Fibroblast of pulmonary artery (primary cell): ENCODE data around the gene HMG20A.
A peak's percentile ranks its signal among the peaks of the same experiment; 100 is the strongest.

Experiments used
- DNase-seq: peaks from one replicate; pipeline ENCODE4 v3.0.0-alpha.2; 2010; ENCODE audit warnings: low read depth
- H3K4me3 ChIP-seq: replicated peaks from 2 replicates; pipeline ENCODE4 v1.5.1; 2011; ENCODE audit warnings: low read depth, mild to moderate bottlenecking, control low read depth, low read length, moderate library complexity
- TF ChIP-seq, protein P1 (sequence below): IDR thresholded peaks from 2 replicates; pipeline ENCODE4 v1.5.1; 2011; ENCODE audit warnings: mild to moderate bottlenecking, control low read depth, low read length, inconsistent platforms; ENCODE audit errors: missing control alignments

HMG20A gene

DNA sequence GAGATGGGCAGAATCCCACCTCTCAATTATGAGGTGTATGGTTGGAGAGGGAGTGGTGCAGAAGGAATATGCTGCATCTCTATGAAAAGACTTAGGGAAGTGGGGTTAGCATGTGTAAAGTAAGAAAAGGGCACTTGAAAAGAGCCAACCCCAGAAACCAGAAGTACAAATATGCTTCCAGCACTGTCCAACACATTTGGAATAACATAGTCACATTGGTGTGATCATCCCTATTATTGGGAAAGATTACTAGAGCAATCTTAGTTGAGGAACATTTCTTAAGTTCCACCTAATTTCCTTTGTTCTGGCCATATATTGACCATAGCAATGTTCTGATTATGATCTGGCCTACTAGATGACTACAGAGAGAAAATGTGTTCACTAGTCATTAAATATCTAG, 34.3 kb downstream of the HMG20A start:
- DNase-seq, result no peak
- H3K4me3 ChIP-seq, result no peak overlapping the region
- TF ChIP-seq, protein P1, sequence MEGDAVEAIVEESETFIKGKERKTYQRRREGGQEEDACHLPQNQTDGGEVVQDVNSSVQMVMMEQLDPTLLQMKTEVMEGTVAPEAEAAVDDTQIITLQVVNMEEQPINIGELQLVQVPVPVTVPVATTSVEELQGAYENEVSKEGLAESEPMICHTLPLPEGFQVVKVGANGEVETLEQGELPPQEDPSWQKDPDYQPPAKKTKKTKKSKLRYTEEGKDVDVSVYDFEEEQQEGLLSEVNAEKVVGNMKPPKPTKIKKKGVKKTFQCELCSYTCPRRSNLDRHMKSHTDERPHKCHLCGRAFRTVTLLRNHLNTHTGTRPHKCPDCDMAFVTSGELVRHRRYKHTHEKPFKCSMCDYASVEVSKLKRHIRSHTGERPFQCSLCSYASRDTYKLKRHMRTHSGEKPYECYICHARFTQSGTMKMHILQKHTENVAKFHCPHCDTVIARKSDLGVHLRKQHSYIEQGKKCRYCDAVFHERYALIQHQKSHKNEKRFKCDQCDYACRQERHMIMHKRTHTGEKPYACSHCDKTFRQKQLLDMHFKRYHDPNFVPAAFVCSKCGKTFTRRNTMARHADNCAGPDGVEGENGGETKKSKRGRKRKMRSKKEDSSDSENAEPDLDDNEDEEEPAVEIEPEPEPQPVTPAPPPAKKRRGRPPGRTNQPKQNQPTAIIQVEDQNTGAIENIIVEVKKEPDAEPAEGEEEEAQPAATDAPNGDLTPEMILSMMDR, result no peak

DNA sequence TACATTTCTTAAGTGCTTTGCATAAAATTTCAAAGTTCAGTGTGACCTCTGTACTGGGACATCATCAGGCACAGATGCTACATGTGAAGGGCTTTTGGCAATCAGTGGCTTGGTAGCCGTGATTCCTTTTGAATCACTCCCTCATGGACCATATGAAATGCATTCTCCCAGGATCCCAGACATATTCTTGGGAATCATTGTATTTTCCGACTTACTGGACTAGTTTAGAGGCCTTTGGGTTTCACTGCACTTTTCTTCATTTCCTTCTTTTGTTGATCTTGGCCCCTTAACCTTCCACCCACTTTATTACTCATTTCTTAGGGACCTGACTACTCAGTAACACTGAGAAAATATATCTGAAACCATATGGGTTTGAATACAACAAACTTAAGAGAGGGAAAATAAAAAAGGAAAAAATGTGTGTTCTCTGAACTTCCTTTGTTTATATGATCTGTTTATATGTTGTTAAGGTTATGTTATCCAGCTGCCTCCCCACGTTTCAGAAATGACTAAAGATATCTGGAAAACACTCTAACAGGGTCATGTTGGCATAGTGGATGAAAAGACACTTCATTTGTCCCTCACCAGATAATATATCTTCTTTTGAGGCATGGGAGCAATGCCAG, 35.1 kb downstream of the HMG20A start:
- TF ChIP-seq, protein P1, result no peak
- H3K4me3 ChIP-seq, result no peak overlapping the region
- peak; percentile 87 for DNase-seq

DNA sequence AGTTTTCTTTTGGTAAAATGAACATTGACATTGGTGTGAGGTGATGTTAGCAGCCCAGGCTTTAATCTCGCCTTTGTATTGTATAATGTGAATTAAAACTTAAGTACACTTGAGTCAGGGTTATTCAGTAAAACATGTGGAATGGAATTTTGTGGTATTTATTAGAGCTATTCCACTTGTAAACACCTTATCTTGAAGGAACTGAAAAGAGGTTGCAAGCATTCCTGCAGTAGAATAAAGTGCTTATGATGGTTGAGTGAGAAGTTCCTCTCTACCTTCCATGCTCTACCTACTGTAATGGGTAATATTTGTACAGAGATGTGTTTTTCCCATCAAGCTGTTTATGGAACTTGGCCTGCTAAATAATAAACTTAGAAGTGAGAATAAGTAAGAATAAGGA, 36.1 kb downstream of the HMG20A start:
- TF ChIP-seq, protein P1, result no peak
- H3K4me3 ChIP-seq, result no peak overlapping the region
- DNase-seq, result no peak

DNA sequence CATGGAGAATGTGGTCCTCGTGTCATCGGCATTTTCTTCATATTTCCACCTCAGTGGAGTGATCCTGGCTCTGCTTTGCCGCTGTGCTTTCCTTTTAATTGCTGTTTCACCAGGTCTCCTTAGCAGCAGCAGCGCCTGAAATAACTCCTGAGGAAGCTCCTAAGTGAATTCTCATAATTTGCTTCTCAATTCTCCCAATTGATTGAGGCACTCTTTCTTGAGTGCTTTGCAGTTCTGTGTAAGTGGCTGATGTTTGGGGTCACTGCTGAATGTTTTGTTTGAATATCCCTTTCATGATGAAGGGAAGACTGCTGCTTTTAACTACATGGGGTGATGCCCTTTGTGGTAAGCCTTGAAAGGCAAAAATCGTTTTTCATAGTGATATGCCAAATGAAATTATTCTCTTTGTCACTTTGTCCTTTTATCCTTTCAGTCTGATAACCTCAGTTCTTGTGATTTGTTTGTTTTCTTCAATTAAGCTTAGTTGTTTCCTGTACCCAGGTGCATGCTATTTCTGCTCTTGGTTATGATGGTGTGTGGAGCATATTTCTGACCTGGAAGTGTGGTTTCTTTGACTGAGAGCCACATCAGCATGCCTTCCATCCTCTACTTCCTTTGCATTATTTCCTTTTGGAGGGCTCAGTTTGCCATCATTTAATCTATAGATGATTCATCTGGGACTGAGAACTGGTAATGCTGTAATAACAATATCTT, 36.7 kb downstream of the HMG20A start:
- H3K4me3 ChIP-seq, result no peak overlapping the region
- TF ChIP-seq, protein P1, result no peak
- no peak for DNase-seq

DNA sequence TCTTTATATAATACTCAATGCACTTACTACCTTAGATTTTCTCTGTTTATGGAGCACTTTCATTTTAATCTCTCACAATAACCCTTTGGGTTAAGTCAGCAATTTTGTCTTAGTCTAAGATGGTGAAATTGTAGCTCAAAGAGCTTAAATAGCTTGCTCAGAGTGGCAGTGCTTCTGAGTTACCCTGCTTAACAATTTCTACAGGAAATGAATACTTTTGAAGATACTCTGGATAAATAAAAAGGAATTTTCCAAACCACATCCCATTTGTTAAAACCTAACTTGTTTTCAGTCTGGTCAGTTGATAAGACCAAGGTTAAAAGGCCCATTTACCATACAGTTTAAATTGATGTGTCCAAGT, 37.2 kb downstream of the HMG20A start:
- peak; percentile 52 for DNase-seq
- TF ChIP-seq, protein P1, result no peak
- no peak overlapping the region for H3K4me3 ChIP-seq

DNA sequence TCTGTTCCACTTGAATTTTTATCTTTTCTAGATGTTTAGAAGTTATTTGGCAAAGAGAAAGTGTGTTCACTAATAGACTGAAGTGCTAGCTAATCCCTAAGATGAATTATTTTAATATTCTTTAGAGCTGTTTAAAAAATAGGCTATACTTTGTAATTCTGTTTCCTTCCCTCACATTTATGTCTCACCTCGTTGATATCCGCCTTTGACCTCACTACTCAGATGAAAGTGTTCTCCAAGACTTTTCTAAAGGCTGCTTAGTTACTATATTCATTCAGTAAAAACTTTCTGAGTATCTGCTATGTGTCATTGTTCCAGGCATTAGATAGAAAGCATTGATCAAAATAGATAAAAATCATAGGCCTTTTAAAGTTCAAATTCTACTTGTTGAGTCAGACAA, 38.3 kb downstream of the HMG20A start:
- TF ChIP-seq, protein P1, result no peak
- H3K4me3 ChIP-seq, result no peak overlapping the region
- DNase-seq, result no peak

DNA sequence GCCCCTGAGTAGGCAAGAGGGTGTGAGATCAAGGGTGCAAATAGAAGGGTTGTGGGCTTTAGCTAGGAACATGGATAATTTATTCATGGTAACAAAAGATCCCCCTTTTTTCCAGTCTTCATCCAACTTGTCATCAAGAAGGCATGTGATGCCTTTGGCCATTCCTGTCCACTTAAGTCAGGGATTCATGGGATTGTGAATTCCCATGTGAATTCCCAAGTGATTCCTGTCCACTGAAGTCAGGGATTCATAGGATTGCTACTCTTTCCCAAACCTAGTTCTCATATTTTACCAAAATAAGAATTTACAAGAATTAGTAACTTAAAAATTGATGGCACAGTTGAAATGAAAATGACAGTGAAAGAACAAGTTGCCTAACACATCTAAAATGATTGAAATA, 40.8 kb downstream of the HMG20A start:
- TF ChIP-seq, protein P1, result no peak
- no peak overlapping the region for H3K4me3 ChIP-seq
- no peak for DNase-seq
